Measurements from ENCODE around the gene PPP2R3B.
"Not testable (repeated sequence)": the region's sequence is repeated elsewhere in the genome, so short reads cannot be mapped to it uniquely, and the experiment has no call there.

Gene PPP2R3B

GRCh38 chrX:334971-335757, 51.5 kb downstream of the PPP2R3B start:
- no peak for DNase-seq

- DNase-seq, result no peak
These were observed 52.3 kb downstream of the PPP2R3B start for GRCh38 chrX:334331-334891.

GRCh38 chrX:333611-334311, 52.9 kb downstream of the PPP2R3B start:
- no peak for DNase-seq

- no peak for DNase-seq
These were observed 53.6 kb downstream of the PPP2R3B start for GRCh38 chrX:332916-333610.

DNA sequence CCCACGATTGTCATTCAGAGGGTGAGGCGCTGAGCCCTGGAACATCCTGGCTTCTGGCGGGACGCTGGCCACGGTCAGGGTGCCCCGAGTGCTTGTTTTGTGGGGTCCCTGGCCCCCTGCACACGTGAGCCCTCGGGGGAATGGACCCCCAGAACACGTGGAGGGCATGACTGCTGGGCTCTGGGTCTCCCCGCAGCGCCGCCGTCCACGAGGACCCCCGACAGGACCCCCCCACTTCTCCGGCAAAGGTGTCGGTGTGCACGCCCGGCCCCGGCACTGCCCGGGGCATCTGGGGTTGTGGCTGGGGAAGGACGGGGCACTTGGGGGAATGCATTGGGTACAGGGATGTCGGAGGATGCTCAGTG, 54.2 kb downstream of the PPP2R3B start:
- no peak for DNase-seq

DNA sequence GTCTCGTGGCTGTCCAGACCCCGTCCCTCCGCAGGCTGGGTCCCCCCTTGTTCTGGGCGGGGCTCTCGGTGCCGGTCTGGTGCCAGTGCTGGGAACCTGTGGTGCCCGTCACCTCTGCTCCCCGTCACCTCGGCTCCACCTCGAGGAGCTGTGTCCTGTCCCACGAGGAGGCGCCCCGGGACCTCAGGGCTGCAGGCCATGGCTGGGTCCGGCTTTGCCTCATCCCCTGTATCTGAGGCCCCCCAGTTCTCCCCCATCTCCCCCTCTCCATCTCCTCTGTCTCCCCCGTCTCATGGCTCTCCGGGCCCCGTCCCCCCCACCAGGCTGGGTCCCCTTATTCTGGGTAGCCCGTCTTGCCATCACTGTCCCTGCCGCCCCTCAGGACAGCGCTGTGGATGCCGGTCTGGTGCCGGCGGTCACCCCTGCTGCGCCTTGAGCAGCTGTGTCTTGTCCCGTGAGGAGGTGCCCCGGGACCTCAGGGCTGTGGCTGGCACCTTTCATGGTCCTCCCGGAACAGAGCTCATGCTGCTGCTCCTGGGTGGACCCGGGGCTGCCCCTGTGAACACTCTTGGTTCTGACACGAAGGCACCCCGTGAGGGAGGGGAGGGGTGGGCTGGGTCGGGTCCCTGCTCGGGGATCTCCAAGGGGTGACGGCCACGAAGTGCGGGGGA, 54.7 kb downstream of the PPP2R3B start:
- no peak for DNase-seq

- DNase-seq, result no peak
These were observed 55.4 kb downstream of the PPP2R3B start for GRCh38 chrX:331151-331824.

- DNase-seq, result no peak
These were observed 56.0 kb downstream of the PPP2R3B start for GRCh38 chrX:330726-331150.

- not testable (repeated sequence) for DNase-seq
These were observed 56.5 kb downstream of the PPP2R3B start for GRCh38 chrX:330141-330725.

GRCh38 chrX:329291-329910, 57.3 kb downstream of the PPP2R3B start:
- no peak for DNase-seq

GRCh38 chrX:327660-328126, 59.0 kb downstream of the PPP2R3B start:
- DNase-seq, result no peak

DNA sequence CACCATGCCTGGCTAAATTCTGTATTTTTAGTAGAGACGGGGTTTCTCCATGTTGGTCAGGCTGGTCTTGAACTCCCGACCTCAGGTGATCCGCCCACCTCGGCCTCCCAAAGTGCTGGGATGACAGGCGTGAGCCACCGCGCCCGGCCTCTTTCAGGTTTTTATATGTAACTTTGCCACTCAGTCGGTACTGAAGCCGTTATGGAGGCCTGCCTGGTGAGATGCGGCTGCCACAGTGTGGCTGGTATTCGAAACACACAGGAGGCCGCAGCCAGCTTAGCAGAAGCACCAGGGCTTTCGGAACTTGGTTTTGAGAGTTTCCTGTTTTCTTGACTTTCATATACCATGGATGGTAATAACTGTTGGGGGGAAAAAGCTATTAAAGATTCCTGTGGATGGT, 62.0 kb downstream of the PPP2R3B start:
- not testable (repeated sequence) for DNase-seq

DNA sequence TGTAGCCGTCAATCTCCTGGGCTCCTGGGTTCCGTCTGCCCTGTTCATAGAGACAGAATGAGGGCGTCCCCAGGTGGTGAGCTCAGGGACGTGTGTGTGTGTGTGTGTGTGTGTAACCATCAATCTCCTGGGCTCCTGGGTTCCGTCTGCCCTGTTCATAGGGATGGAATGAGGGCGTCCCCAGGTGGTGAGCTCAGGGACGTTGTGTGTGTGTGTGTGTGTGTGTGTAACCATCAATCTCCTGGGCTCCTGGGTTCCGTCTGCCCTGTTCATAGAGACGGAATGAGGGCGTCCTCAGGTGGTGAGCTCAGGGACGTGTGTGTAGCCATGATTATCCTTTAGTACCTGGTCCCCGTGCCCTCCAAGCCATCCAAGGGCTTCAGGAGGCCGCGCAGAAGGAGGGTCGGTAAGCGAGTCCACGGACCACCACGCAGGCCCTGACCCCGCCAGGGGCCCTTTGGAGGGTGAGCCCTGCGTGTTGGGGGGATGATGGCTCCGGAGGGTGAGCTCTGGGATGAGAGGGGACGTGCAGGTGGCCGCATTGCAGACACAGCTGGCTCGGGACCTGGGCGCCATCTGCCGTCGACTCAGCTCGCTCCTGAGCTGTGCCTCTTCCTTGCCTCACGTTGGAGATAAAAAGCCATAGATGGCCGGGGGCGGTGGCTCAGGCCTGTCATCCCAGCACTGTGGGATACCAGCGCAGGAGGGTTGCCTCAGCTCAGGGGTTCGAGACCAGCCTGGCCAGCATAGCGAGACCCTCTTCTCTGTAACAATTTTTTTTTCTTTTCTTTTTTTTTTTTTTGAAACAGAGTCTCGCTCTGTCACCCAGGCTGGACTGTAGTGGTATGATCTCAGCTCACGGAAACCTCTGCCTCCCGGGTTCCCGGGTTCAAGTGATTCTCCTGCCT, 62.7 kb downstream of the PPP2R3B start:
- peak in 1 of 2 donors; percentile 46 for DNase-seq

GRCh38 chrX:320126-320783, 66.5 kb downstream of the PPP2R3B start:
- peak in 1 of 2 donors; percentile 28 for DNase-seq

GRCh38 chrX:319579-320125, 67.1 kb downstream of the PPP2R3B start:
- no peak for DNase-seq

DNA sequence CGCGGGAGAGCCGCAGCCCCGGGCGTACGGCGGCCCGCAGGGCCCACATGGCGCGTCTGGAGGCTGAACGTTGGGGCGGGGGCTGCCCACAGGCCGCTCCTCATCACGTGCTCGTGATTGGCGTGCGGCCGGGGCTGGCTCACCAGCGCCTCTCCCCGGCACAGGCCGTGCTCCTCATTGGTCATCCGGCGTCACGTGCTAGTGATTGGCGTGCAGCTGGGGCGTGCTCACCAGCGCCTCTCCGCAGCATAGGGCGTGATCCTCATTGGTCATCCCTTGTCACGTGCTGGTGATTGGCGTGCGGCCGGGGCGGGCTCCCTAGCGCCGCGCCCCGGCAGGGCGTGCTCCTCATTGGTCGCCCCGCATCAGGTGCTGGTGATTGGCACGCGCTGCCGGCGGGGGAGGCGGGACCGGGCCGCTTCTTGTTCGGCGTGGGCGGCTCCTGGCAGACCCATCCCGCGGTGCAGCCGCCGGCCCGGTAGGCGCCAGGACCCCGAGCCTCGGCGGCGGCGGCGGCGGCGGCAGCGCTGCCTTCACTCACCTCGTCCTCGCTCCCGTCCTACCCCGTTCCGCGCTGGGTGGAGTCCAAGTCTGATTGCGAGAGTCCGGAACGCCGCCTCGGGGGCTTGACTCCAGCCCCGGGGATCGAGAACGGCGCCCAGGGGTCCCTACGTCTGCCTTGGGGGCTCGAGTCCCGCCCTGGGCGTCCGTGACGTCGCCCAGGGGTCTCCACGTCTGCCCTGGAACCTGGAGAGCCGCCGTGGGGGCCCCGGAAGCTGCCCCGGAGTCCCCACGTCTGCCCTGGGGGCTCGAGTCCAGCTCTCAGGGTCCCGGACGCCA, 67.7 kb downstream of the PPP2R3B start, which contains the start of gene GTPBP6:
TSS of gene GTPBP6 (minus strand) at position 58 of the 840 bp plus-strand sequence. CDS start at position 49, 9 bp downstream.
- DNase-seq, result peak; percentile 95 to 99

DNA sequence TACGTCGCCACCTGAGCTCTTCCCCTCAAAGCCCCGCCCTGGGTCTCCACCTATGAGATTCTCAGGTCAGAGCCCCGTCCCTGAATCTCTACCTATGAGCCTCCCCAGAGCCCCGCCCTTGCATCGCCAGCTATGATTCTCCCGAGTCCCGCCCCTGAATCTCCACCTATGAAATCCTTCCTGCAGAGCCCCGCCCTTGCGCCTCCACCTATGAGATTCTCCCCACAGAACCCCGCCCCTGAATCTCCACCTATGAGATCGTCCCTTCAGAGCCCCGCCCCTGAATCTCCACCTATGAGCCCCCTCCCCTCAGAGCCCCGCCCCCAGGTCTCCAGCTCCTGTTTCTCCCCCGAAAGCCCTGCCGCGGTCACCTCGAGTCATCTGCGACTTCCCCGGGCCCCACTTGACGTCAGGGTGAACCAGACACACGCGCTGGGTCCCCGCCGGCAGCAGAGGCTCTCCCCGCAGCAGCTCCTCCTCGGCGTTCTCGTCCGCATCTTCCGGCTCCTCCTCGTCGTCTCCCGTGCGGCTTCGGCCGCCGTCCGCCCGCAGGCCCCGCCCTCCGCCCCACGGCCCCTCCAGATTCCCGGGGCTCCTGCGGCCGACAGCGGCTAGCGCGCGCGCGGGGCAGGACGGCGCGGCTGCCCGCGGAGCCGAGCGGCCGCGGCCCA, 68.5 kb downstream of the PPP2R3B start:
- DNase-seq, result peak; percentile 96 to 99
